Peyer's patch (tissue), 4 donors: ENCODE measurements around the gene NRIP1.

Experiments
- POLR2A ChIP-seq, 2 donors: fragments of 450-650 bp; IDR thresholded peaks; one replicate each; pipeline ENCODE4 v1.5.1; 2017; ENCODE audit warnings: antibody characterized with exemption in 2 of 2, mild to moderate bottlenecking in 2 of 2, moderate library complexity in 2 of 2
- TF ChIP-seq, protein P1 (sequence below), 6 experiments: fragments of 450-650 bp in 4 of 6; fragments of 200-600 bp in 2 of 6; sonication (generic) in 1 of 6; IDR thresholded peaks; one replicate each; pipeline ENCODE4 v1.5.1; 2017 to 2019; ENCODE audit warnings: antibody characterized with exemption in 6 of 6, mild to moderate bottlenecking in 3 of 6, moderate library complexity in 1 of 6

DNA sequence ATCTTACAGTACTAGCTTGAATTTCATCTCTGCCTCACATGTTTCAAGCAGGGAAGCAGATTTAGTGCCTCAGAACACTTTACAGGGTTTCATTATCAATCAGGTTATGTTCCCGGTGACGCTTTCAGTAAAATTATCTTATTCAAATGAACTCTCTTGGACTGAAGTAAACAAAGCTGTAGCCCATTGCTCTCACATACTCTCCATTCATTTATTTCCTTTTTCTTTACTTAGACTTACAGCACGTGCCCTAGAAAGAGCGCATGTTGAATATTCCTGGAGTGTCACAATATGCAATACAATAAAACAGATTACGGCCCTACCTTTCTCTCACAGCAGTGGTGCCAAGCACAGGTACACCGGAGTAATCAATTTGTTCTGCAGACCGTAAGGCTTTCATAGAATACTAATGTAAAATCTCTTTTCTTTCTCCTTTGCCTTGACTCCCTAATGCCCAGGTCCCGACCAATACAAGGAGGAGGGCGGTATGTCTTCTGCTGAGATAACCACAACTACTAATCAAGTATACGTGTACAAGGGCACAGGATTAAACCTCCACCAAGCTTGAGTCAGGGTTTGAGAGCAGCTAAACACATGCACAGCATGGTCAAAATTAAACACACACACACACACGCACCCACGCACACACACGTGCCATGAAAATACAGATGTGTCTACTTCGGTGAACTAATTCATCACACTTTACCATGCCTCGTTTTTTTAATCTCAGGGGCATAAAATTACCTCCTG is 62.8 kb downstream of the NRIP1 start:
- TF ChIP-seq, protein P1, sequence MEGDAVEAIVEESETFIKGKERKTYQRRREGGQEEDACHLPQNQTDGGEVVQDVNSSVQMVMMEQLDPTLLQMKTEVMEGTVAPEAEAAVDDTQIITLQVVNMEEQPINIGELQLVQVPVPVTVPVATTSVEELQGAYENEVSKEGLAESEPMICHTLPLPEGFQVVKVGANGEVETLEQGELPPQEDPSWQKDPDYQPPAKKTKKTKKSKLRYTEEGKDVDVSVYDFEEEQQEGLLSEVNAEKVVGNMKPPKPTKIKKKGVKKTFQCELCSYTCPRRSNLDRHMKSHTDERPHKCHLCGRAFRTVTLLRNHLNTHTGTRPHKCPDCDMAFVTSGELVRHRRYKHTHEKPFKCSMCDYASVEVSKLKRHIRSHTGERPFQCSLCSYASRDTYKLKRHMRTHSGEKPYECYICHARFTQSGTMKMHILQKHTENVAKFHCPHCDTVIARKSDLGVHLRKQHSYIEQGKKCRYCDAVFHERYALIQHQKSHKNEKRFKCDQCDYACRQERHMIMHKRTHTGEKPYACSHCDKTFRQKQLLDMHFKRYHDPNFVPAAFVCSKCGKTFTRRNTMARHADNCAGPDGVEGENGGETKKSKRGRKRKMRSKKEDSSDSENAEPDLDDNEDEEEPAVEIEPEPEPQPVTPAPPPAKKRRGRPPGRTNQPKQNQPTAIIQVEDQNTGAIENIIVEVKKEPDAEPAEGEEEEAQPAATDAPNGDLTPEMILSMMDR (IDR thresholded peaks at IDR 0.05), result no peak
- TF ChIP-seq POLR2A (IDR thresholded peaks at IDR 0.05), result no peak
